SK-N-SH (cell line): ENCODE measurements around the gene NCLN.

ENCODE experiments used
- CHD2 ChIP-seq: fragments of 150-350 bp; IDR thresholded peaks from 2 replicates; pipeline ENCODE4 v1.6.1; 2018; ENCODE audit warnings: low read length; ENCODE audit not compliant: partially characterized antibody
- CTCF ChIP-seq: fragments of 200-600 bp; sonication (generic); IDR thresholded peaks from 2 replicates; pipeline ENCODE4 v1.6.1; 2017; ENCODE audit warnings: antibody characterized with exemption, mild to moderate bottlenecking, moderate library complexity
- EP300 ChIP-seq, 2 experiments: IDR thresholded peaks; 2 replicates each; pipeline versions ENCODE4 v1.4.0 to v1.6.1; 2012; ENCODE audit warnings: borderline replicate concordance in 1 of 2, low read depth in 1 of 2, low read length in 1 of 2
- GABPA ChIP-seq: IDR thresholded peaks from 2 replicates; pipeline ENCODE4 v1.4.0; 2012; ENCODE audit warnings: low read depth, mild to moderate bottlenecking
- REST ChIP-seq: IDR thresholded peaks from 2 replicates; pipeline ENCODE4 v1.6.1; 2012; ENCODE audit warnings: mild to moderate bottlenecking, low read depth, low read length, moderate library complexity
- SIN3A ChIP-seq: IDR thresholded peaks from 2 replicates; pipeline ENCODE4 v1.6.1; 2012; ENCODE audit warnings: low read depth, mild to moderate bottlenecking, low read length, moderate library complexity, borderline replicate concordance

GRCh38 chr19:3187662-3188511, 2.2 kb downstream of the NCLN start:
- no peak for TF ChIP-seq CHD2
- TF ChIP-seq REST: no peak
- TF ChIP-seq GABPA: no peak
- no peak for TF ChIP-seq CTCF
- TF ChIP-seq SIN3A: no peak
- no peak for TF ChIP-seq EP300 (IDR thresholded peaks at IDR 0.05; ENCODE audit: borderline replicate concordance in 1 of 2, low read depth in 1 of 2, low read length in 1 of 2)
